ENCODE measurements around the gene L3MBTL2.

DNA sequence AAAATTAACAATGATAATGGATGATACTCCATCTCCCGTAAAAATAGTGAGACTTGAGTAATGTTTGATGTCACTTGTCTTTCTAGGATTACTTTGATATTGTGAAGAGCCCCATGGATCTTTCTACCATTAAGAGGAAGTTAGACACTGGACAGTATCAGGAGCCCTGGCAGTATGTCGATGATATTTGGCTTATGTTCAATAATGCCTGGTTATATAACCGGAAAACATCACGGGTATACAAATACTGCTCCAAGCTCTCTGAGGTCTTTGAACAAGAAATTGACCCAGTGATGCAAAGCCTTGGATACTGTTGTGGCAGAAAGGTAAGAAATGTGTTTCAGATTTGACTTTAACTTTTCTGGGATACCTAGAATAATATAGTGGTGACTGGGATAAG, 48.0 kb upstream of the L3MBTL2 start:
- TF ChIP-seq CTCF (IDR thresholded peaks at IDR 0.05; ENCODE audit: low read depth, low read length), result no peak
- no peak for TF ChIP-seq EZH2phosphoT487 (IDR thresholded peaks at IDR 0.05; ENCODE audit: low read depth)

Measured in OCI-LY3 (cell line).